Mucosa of gallbladder (tissue), 1 donor: ENCODE measurements around the gene ADAM11. TPM values are rescaled to one million over a fixed set of nuclear protein-coding genes. Genes with fewer than 3 reads are reported as not detected.
A peak's percentile ranks its signal among the peaks of the same experiment; 100 is the strongest.
"Not testable (repeated sequence)": the region's sequence is repeated elsewhere in the genome, so short reads cannot be mapped to it uniquely, and the experiment has no call there.

Experiments used
- DNase-seq: peaks from one replicate; pipeline ENCODE4 v3.0.0-alpha.2; 2020; ENCODE audit warnings: low spot score
- total RNA-seq: library from RNA; stranded (reverse); gene quantifications from one replicate; pipeline ENCODE4 v1.2.1, GENCODE V29; 2021
- donor health status: DM: no; HTN: no; CAD: no.

ADAM11 gene
- total RNA-seq, 1 donor from 2014 or later: 2.8 TPM

- no peak for DNase-seq
Observed at GRCh38 chr17:44795928-44796327, 37.1 kb downstream of the ADAM11 start.

- no peak for DNase-seq
Observed at GRCh38 chr17:44796731-44797130, 37.9 kb downstream of the ADAM11 start.

- DNase-seq: no peak
Observed at GRCh38 chr17:44797802-44798201, 39.0 kb downstream of the ADAM11 start.

- DNase-seq: no peak
Observed at GRCh38 chr17:44798356-44798755, 39.6 kb downstream of the ADAM11 start.

GRCh38 chr17:44801880-44802279 is 43.1 kb downstream of the ADAM11 start:
- DNase-seq: no peak

- peak; percentile 38 for DNase-seq
Observed at GRCh38 chr17:44804302-44805089, 45.7 kb downstream of the ADAM11 start.

- no peak for DNase-seq
Observed at GRCh38 chr17:44807093-44807816, 48.5 kb downstream of the ADAM11 start.

GRCh38 chr17:44807817-44808155 is 49.0 kb downstream of the ADAM11 start:
- no peak for DNase-seq

GRCh38 chr17:44808156-44808555 is 49.4 kb downstream of the ADAM11 start:
- DNase-seq: no peak

- DNase-seq: not testable (repeated sequence)
Observed at GRCh38 chr17:44808656-44809388, 50.0 kb downstream of the ADAM11 start.

GRCh38 chr17:44812263-44812662 is 53.5 kb downstream of the ADAM11 start:
- no peak for DNase-seq

- DNase-seq: not testable (repeated sequence)
Observed at GRCh38 chr17:44818508-44818907, 59.7 kb downstream of the ADAM11 start.

- no peak for DNase-seq
Observed at GRCh38 chr17:44820631-44821212, 61.9 kb downstream of the ADAM11 start.

- not testable (repeated sequence) for DNase-seq
Observed at GRCh38 chr17:44825236-44825635, 66.4 kb downstream of the ADAM11 start.

- no peak for DNase-seq
Observed at GRCh38 chr17:44826123-44826790, 67.5 kb downstream of the ADAM11 start.

- no peak for DNase-seq
Observed at GRCh38 chr17:44827863-44828262, 69.1 kb downstream of the ADAM11 start.

GRCh38 chr17:44828919-44829522 is 70.2 kb downstream of the ADAM11 start:
- no peak for DNase-seq

GRCh38 chr17:44829523-44830358 is 71.0 kb downstream of the ADAM11 start, which contains the start of gene GJC1:
Gene GJC1 (minus strand): TSS chr17:44830287. CDS start chr17:44805817, 24,470 bp downstream.
- DNase-seq: no peak

- DNase-seq: peak; percentile 13
Observed at GRCh38 chr17:44830359-44831288, 71.8 kb downstream of the ADAM11 start.
